ENCODE data around the gene USP25.

GRCh38 chr21:15703932-15704331, 25.9 kb upstream of the USP25 start:
- TF ChIP-seq POLR2AphosphoS5 (IDR thresholded peaks at IDR 0.05; ENCODE audit: low read depth, low read length) = no peak
- no peak for TF ChIP-seq CTCF (IDR thresholded peaks at IDR 0.05)

Data from Panc1 (cell line).